ENCODE measurements around the gene ITSN1.

- TF ChIP-seq CTCF (IDR thresholded peaks at IDR 0.05; ENCODE audit: low read depth, low read length, missing input control) (no peak), FOXA1 (IDR thresholded peaks at IDR 0.05) (no peak), RXRA (IDR thresholded peaks at IDR 0.05) (no peak), REST (IDR thresholded peaks at IDR 0.05) (no peak), TAF1 (conservative IDR thresholded peaks at IDR 0.05) (no peak), GABPA (IDR thresholded peaks at IDR 0.05 in 1 of 2, conservative IDR thresholded peaks at IDR 0.05 in 1 of 2) (no peak), RAD21 (IDR thresholded peaks at IDR 0.05) (no peak), EGR1 (IDR thresholded peaks at IDR 0.05; ENCODE audit: low read depth in 2 of 2) (no peak), MAX (IDR thresholded peaks at IDR 0.05) (no peak), SP1 (IDR thresholded peaks at IDR 0.05) (no peak), ATF3 (IDR thresholded peaks at IDR 0.05) (no peak)
- TF ChIP-seq, protein P1, sequence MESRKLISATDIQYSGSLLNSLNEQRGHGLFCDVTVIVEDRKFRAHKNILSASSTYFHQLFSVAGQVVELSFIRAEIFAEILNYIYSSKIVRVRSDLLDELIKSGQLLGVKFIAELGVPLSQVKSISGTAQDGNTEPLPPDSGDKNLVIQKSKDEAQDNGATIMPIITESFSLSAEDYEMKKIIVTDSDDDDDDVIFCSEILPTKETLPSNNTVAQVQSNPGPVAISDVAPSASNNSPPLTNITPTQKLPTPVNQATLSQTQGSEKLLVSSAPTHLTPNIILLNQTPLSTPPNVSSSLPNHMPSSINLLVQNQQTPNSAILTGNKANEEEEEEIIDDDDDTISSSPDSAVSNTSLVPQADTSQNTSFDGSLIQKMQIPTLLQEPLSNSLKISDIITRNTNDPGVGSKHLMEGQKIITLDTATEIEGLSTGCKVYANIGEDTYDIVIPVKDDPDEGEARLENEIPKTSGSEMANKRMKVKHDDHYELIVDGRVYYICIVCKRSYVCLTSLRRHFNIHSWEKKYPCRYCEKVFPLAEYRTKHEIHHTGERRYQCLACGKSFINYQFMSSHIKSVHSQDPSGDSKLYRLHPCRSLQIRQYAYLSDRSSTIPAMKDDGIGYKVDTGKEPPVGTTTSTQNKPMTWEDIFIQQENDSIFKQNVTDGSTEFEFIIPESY (IDR thresholded peaks at IDR 0.05), result no peak
Observed at GRCh38 chr21:33890187-33890586, 247.9 kb downstream of the ITSN1 start.

All from liver (tissue), 3 donors.